Measurements from ENCODE around the gene IMP3. TPM values are rescaled to one million over a fixed set of nuclear protein-coding genes. Genes with fewer than 3 reads are reported as not detected.

The IMP3 gene
- total RNA-seq, 2 donors from 2014 or later, result 52.2 to 58.2 TPM

DNA sequence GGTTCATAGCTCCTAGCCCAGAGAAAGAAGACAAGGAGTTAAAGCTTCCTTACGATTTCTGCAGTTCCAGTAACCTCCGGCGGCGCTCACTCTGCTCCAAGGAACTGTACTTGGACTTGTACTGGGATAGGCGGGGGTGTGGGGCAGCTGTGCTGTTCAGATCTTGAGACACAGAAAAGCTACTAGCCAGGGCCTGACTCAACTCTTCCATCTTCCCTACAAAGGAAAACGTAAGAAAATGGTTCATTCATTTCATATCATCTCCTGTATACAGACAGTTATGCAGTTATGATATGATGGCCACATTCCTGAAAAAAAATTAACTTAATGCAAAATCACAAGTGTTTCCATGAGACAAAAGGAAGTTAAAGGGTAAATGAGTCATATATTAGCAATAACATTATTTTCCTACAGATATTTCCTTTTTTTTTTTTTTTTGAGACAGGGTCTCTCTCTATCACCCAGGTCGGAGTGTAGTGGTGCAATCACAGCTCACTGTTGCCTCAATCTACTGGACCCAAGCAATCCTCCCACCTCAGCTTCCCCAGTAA lies 19.1 kb downstream of the IMP3 start:
- H3K27ac ChIP-seq (ENCODE audit: low read depth, low read length), result no peak overlapping the region
- H3K27me3 ChIP-seq (ENCODE audit: control insufficient read depth, insufficient read depth, low read length, poor library complexity, severe bottlenecking), result no peaks in the 10 kb centered on the region
- no peak overlapping the region for H3K4me3 Mint-ChIP-seq
- no peaks in the 10 kb centered on the region for H3K4me1 ChIP-seq (ENCODE audit: control insufficient read depth, insufficient read depth, low read length)
- no peak overlapping the region for H3K27ac Mint-ChIP-seq
- no peak overlapping the region for H3K4me3 ChIP-seq (ENCODE audit: low read length)
- H3K27me3 Mint-ChIP-seq (ENCODE audit: insufficient read depth), result no peaks in the 10 kb centered on the region
- no peaks in the 10 kb centered on the region for H3K9me3 Mint-ChIP-seq
- TF ChIP-seq, protein P1, sequence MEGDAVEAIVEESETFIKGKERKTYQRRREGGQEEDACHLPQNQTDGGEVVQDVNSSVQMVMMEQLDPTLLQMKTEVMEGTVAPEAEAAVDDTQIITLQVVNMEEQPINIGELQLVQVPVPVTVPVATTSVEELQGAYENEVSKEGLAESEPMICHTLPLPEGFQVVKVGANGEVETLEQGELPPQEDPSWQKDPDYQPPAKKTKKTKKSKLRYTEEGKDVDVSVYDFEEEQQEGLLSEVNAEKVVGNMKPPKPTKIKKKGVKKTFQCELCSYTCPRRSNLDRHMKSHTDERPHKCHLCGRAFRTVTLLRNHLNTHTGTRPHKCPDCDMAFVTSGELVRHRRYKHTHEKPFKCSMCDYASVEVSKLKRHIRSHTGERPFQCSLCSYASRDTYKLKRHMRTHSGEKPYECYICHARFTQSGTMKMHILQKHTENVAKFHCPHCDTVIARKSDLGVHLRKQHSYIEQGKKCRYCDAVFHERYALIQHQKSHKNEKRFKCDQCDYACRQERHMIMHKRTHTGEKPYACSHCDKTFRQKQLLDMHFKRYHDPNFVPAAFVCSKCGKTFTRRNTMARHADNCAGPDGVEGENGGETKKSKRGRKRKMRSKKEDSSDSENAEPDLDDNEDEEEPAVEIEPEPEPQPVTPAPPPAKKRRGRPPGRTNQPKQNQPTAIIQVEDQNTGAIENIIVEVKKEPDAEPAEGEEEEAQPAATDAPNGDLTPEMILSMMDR (conservative IDR thresholded peaks at IDR 0.05), result no peak
- no peak for DNase-seq
- no peaks in the 10 kb centered on the region for H3K9me3 ChIP-seq (ENCODE audit: control insufficient read depth, low read length)
- 95 to 99% methylated on average over 5 to 7 of the region's 7 CpGs for WGBS, 2 experiments (ENCODE audit: insufficient coverage in 1 of 2, insufficient read length in 1 of 2)
- peaks cover 34% of the 10 kb centered on the region for H3K36me3 Mint-ChIP-seq (ENCODE audit: low read depth)
- H3K36me3 ChIP-seq (ENCODE audit: control insufficient read depth, insufficient read depth, low read length), result peaks cover 34% of the 10 kb centered on the region
- no peaks in the 10 kb centered on the region for H3K4me1 Mint-ChIP-seq
- H3K9ac ChIP-seq (ENCODE audit: extremely low read depth, low read length, poor library complexity, severe bottlenecking), result no peak overlapping the region

DNA sequence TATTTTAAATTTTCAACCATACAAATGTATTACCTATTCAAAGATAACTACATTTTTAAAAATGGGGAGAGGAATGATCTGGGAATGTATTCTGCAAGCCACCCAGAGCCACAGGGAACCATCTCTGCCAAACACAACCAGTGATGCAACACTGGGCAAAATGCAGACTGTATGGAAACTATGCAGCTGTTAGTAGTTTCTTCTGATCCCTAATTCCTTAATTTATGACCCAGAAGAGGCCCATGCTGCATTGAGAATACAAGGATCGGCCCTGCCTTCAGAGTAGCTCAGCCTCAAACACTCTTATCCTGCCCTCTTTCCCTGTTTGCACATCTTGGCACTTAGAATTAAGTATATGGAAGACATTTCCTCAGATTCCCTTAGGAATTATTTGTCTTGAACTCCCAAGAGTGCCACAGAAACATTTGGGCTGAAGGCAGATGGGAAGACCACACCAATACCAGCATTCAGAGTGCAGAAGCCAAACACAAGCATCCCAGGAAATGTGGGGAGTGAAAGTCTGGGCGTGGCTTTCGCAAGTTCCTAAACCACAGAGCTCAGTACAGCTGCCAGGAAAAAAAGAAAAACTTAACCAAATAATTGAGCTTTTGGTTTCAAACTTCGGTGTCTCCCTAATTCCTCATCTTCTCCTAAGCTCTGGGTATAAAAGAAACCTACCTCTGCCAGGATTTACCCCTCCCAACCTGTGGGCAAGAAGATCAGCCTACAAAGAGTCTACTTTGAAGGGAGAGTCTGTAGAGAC lies 19.8 kb downstream of the IMP3 start:
- no peak for DNase-seq
- WGBS, 2 experiments (ENCODE audit: insufficient coverage in 1 of 2, insufficient read length in 1 of 2), result 98% methylated on average over 4 of the region's 4 CpGs; no CpG with 5 or more reads in 1 of the 2 experiments
- Mint-ChIP-seq H3K27ac (no peak overlapping the region), H3K9me3 (no peaks in the 10 kb centered on the region), H3K4me1 (no peaks in the 10 kb centered on the region), H3K4me3 (no peak overlapping the region), H3K27me3 (ENCODE audit: insufficient read depth) (no peaks in the 10 kb centered on the region), H3K36me3 (ENCODE audit: low read depth) (peaks cover 40% of the 10 kb centered on the region)
- no peak overlapping the region for H3K9ac ChIP-seq (ENCODE audit: extremely low read depth, low read length, poor library complexity, severe bottlenecking)
- H3K9me3 ChIP-seq (ENCODE audit: control insufficient read depth, low read length), result no peaks in the 10 kb centered on the region
- H3K27ac ChIP-seq (ENCODE audit: low read depth, low read length), result no peak overlapping the region
- H3K36me3 ChIP-seq (ENCODE audit: control insufficient read depth, insufficient read depth, low read length), result peaks cover 39% of the 10 kb centered on the region
- no peaks in the 10 kb centered on the region for H3K27me3 ChIP-seq (ENCODE audit: control insufficient read depth, insufficient read depth, low read length, poor library complexity, severe bottlenecking)
- no peaks in the 10 kb centered on the region for H3K4me1 ChIP-seq (ENCODE audit: control insufficient read depth, insufficient read depth, low read length)
- TF ChIP-seq, protein P1 (conservative IDR thresholded peaks at IDR 0.05), result no peak
- no peak overlapping the region for H3K4me3 ChIP-seq (ENCODE audit: low read length)

DNA sequence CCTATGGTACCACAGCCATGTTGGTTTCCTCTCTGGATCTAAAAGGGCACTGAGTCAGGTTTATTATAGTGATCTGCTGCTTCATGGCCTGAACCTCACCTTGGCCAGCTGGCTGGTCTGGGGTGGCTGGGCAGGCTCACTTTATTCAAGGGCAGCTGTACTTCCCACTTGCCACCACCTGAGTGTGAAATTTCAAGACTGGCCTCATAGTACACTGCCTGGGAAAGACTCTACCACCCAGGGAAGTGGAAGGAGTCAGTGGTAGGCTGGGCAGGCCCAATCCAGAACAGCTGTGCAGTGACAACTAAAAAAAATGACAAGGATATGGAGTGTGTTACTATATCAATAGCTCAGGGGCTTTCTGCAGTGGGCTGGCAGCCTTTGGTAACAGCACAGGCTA lies 23.3 kb downstream of the IMP3 start:
- H3K27ac Mint-ChIP-seq, result no peak overlapping the region
- no peak overlapping the region for H3K9ac ChIP-seq (ENCODE audit: extremely low read depth, low read length, poor library complexity, severe bottlenecking)
- H3K27me3 ChIP-seq (ENCODE audit: control insufficient read depth, insufficient read depth, low read length, poor library complexity, severe bottlenecking), result no peaks in the 10 kb centered on the region
- peaks cover 63% of the 10 kb centered on the region for H3K36me3 Mint-ChIP-seq (ENCODE audit: low read depth)
- peaks cover 64% of the 10 kb centered on the region for H3K36me3 ChIP-seq (ENCODE audit: control insufficient read depth, insufficient read depth, low read length)
- H3K9me3 ChIP-seq (ENCODE audit: control insufficient read depth, low read length), result no peaks in the 10 kb centered on the region
- no peaks in the 10 kb centered on the region for H3K27me3 Mint-ChIP-seq (ENCODE audit: insufficient read depth)
- H3K27ac ChIP-seq (ENCODE audit: low read depth, low read length), result no peak overlapping the region
- no peak for DNase-seq
- H3K4me1 ChIP-seq (ENCODE audit: control insufficient read depth, insufficient read depth, low read length), result no peaks in the 10 kb centered on the region
- H3K4me3 Mint-ChIP-seq, result no peak overlapping the region
- no peak overlapping the region for H3K4me3 ChIP-seq (ENCODE audit: low read length)
- TF ChIP-seq, protein P1 (conservative IDR thresholded peaks at IDR 0.05), result no peak
- H3K4me1 Mint-ChIP-seq, result no peaks in the 10 kb centered on the region
- no peaks in the 10 kb centered on the region for H3K9me3 Mint-ChIP-seq

All from endodermal cell (in vitro differentiated cells).